ENCODE results near the gene SORCS2. TPM values are rescaled to one million over a fixed set of nuclear protein-coding genes. Genes with fewer than 3 reads are reported as not detected.

The SORCS2 gene
- total and polyA plus RNA-seq, 2 of the 4 experiments (the other 2 are of a cell fraction), result 0.36 to 0.62 TPM

- DNase-seq (no peak), ATAC-seq (ENCODE audit: low read depth) (no peak)
- no peaks in the 10 kb centered on the region for H3K36me3 ChIP-seq (ENCODE audit: control insufficient read depth, insufficient read depth, low read length)
- TF ChIP-seq, protein P1, sequence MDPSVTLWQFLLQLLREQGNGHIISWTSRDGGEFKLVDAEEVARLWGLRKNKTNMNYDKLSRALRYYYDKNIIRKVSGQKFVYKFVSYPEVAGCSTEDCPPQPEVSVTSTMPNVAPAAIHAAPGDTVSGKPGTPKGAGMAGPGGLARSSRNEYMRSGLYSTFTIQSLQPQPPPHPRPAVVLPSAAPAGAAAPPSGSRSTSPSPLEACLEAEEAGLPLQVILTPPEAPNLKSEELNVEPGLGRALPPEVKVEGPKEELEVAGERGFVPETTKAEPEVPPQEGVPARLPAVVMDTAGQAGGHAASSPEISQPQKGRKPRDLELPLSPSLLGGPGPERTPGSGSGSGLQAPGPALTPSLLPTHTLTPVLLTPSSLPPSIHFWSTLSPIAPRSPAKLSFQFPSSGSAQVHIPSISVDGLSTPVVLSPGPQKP (IDR thresholded peaks at IDR 0.05; ENCODE audit: borderline replicate concordance, low read depth, low read length), result no peak
- TF ChIP-seq RAD21 (IDR thresholded peaks at IDR 0.05; ENCODE audit: low read length) (no peak), FOS (IDR thresholded peaks at IDR 0.05; ENCODE audit: low read depth, low read length) (no peak), CEBPB (IDR thresholded peaks at IDR 0.05; ENCODE audit: low read depth, low read length) (no peak), POLR2A (IDR thresholded peaks at IDR 0.05; ENCODE audit: low read depth, low read length) (no peak), RCOR1 (IDR thresholded peaks at IDR 0.05; ENCODE audit: insufficient replicate concordance, low read length) (no peak), NFE2L2 (IDR thresholded peaks at IDR 0.05; ENCODE audit: low read depth, low read length) (no peak), SMC3 (IDR thresholded peaks at IDR 0.05; ENCODE audit: low read depth, low read length) (no peak), MAFK (IDR thresholded peaks at IDR 0.05; ENCODE audit: low read depth, low read length) (no peak), CHD1 (IDR thresholded peaks at IDR 0.05; ENCODE audit: low read depth, low read length) (no peak), RFX5 (IDR thresholded peaks at IDR 0.05; ENCODE audit: low read depth, low read length) (no peak)
- TF ChIP-seq, protein P2, sequence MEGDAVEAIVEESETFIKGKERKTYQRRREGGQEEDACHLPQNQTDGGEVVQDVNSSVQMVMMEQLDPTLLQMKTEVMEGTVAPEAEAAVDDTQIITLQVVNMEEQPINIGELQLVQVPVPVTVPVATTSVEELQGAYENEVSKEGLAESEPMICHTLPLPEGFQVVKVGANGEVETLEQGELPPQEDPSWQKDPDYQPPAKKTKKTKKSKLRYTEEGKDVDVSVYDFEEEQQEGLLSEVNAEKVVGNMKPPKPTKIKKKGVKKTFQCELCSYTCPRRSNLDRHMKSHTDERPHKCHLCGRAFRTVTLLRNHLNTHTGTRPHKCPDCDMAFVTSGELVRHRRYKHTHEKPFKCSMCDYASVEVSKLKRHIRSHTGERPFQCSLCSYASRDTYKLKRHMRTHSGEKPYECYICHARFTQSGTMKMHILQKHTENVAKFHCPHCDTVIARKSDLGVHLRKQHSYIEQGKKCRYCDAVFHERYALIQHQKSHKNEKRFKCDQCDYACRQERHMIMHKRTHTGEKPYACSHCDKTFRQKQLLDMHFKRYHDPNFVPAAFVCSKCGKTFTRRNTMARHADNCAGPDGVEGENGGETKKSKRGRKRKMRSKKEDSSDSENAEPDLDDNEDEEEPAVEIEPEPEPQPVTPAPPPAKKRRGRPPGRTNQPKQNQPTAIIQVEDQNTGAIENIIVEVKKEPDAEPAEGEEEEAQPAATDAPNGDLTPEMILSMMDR (conservative IDR thresholded peaks at IDR 0.05; ENCODE audit: low read depth, low read length), result no peak
- TF ChIP-seq, protein P3, sequence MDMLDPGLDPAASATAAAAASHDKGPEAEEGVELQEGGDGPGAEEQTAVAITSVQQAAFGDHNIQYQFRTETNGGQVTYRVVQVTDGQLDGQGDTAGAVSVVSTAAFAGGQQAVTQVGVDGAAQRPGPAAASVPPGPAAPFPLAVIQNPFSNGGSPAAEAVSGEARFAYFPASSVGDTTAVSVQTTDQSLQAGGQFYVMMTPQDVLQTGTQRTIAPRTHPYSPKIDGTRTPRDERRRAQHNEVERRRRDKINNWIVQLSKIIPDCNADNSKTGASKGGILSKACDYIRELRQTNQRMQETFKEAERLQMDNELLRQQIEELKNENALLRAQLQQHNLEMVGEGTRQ (IDR thresholded peaks at IDR 0.05; ENCODE audit: low read depth, low read length), result no peak
- H3K4me2 ChIP-seq (ENCODE audit: low read depth, low read length), result no peak overlapping the region
- H2BK20ac ChIP-seq (ENCODE audit: low read depth, low read length), result no peak overlapping the region
- WGBS, 2 experiments (ENCODE audit: extremely low coverage in 2 of 2, insufficient read length in 1 of 2), result 76% methylated on average over 3 of the region's 13 CpGs; no CpG with 5 or more reads in 1 of the 2 experiments
- no peak overlapping the region for H4K8ac ChIP-seq (ENCODE audit: low read depth in 2 of 2, low read length in 2 of 2)
- H2AK5ac ChIP-seq (ENCODE audit: low read depth, low read length), result no peak overlapping the region
- no peak overlapping the region for H2BK15ac ChIP-seq (ENCODE audit: low read depth, low read length)
- POLR2A ChIA-PET (ENCODE audit: unreplicated experiment), result interaction anchor here (0.6 kb wide), 1 partner anchor 635 kb away, joined by 6 read pairs; the partner anchor contains the start of gene MRFAP1
- H2BK120ac ChIP-seq (ENCODE audit: low read depth, low read length), result no peak overlapping the region
- no peaks in the 10 kb centered on the region for H3K79me1 ChIP-seq (ENCODE audit: low read depth in 1 of 2, low read length in 2 of 2)
- H3K9me1 ChIP-seq (ENCODE audit: insufficient read depth, low read length), result no peaks in the 10 kb centered on the region
- peaks cover 59% of the 10 kb centered on the region for H3K27me3 ChIP-seq (ENCODE audit: control insufficient read depth, insufficient read depth, low read length)
- H3K4ac ChIP-seq (ENCODE audit: low read depth, low read length), result no peak overlapping the region
- CTCF ChIA-PET, result no interaction called here
- no peak overlapping the region for H3K9ac ChIP-seq (ENCODE audit: low read depth, low read length)
- H2AFZ ChIP-seq (replicated peaks; ENCODE audit: low read length, poor library complexity), result no peak overlapping the region
- no peaks in the 10 kb centered on the region for H4K20me1 ChIP-seq (ENCODE audit: insufficient read depth, low read length)
- dilution Hi-C loops (cut with HindIII; ENCODE audit: low sequenced_read_pairs, unreplicated experiment) (no loop called here), in situ Hi-C loops (cut with MboI; ENCODE audit: low sequenced_read_pairs) (no loop called here), intact Hi-C loops (cut with micrococcal nuclease) (no loop called here)
- no peak overlapping the region for H4K91ac ChIP-seq (ENCODE audit: insufficient read depth, low read depth, low read length)
- H3K27ac ChIP-seq (ENCODE audit: insufficient read depth, low read length), result no peak overlapping the region
- no peak overlapping the region for H3K23ac ChIP-seq (ENCODE audit: low read depth, low read length)
- H3K56ac ChIP-seq (ENCODE audit: extremely low read depth, insufficient read depth, low read length), result no peak overlapping the region
- no peak overlapping the region for H3K4me3 ChIP-seq (ENCODE audit: insufficient read depth, low read depth, low read length)
- H4K5ac ChIP-seq (ENCODE audit: low read depth, low read length), result no peak overlapping the region
- H2AK9ac ChIP-seq (replicated peaks; ENCODE audit: low read depth, low read length, poor library complexity), result no peak overlapping the region
- BruUV-seq (replicated peaks), result no TSS peak
- H2BK5ac ChIP-seq (ENCODE audit: low read depth, low read length, poor library complexity, severe bottlenecking), result no peak overlapping the region
- no peak overlapping the region for H3K18ac ChIP-seq (ENCODE audit: low read depth, low read length)
- no peaks in the 10 kb centered on the region for H3K4me1 ChIP-seq (ENCODE audit: control insufficient read depth, insufficient read depth, low read length)
- H3K14ac ChIP-seq (replicated peaks; ENCODE audit: low read depth, low read length), result no peak overlapping the region
- peaks cover 5% of the 10 kb centered on the region for H3K9me3 ChIP-seq (ENCODE audit: control insufficient read depth, insufficient read depth, low read length)
Observed at GRCh38 chr4:7275490-7276154, 83.3 kb downstream of the SORCS2 start.
